ENCODE measurements around the gene PRKAR2B. TPM values are rescaled to one million over a fixed set of nuclear protein-coding genes. Genes with fewer than 3 reads are reported as not detected.

The PRKAR2B gene
- total RNA-seq, 2 experiments from 2014 or later: 69.0 to 210 TPM

GRCh38 chr7:107145067-107145838 is 100.7 kb downstream of the PRKAR2B start:
- ChIA-PET CTCF (ENCODE audit: unreplicated experiment) (no interaction called here), POLR2A (interaction anchor here (0.6 to 0.7 kb wide), 3 partner anchors 26 to 529 kb away, joined by 3 to 5 read pairs (median 4); no protein-coding TSS in a partner anchor)
- H3K36me3 ChIP-seq (ENCODE audit: insufficient read depth, low read length): peaks cover 81% of the 10 kb centered on the region
- H3K4me1 ChIP-seq (ENCODE audit: insufficient read depth, low read length, poor library complexity, severe bottlenecking): peaks cover 51% of the 10 kb centered on the region
- TSS peak; percentile 14 for BruUV-seq (replicated peaks)
- peak overlapping the region; percentile 19 for H3K4me2 ChIP-seq (ENCODE audit: low read length)
- no peak overlapping the region for H3K4me3 ChIP-seq (ENCODE audit: low read depth, low read length, poor library complexity, severe bottlenecking)
- peaks cover 21% of the 10 kb centered on the region; the same call in 1 of the 2 replicates for H3K79me2 ChIP-seq (ENCODE audit: insufficient read depth, low read depth, low read length)
- no peak for DNase-seq (ENCODE audit: low spot score)
- no peak overlapping the region for H2AFZ ChIP-seq (ENCODE audit: low read length)
- H3K9me3 ChIP-seq (ENCODE audit: low read length): peaks cover 7% of the 10 kb centered on the region; the same call in 1 of the 2 replicates
- intact Hi-C loops (cut with micrococcal nuclease; ENCODE audit: unreplicated experiment): no loop called here
- H3K27ac ChIP-seq (ENCODE audit: low read depth, low read length, poor library complexity, severe bottlenecking): peak overlapping the region; percentile 12
- no peak for TF ChIP-seq EZH2phosphoT487 (IDR thresholded peaks at IDR 0.05; ENCODE audit: borderline replicate concordance, low read depth, low read length)
- no peaks in the 10 kb centered on the region for H3K9me2 ChIP-seq (ENCODE audit: insufficient read depth, low read length)
- H4K20me1 ChIP-seq (ENCODE audit: insufficient read depth, low read length): no peaks in the 10 kb centered on the region

DNA sequence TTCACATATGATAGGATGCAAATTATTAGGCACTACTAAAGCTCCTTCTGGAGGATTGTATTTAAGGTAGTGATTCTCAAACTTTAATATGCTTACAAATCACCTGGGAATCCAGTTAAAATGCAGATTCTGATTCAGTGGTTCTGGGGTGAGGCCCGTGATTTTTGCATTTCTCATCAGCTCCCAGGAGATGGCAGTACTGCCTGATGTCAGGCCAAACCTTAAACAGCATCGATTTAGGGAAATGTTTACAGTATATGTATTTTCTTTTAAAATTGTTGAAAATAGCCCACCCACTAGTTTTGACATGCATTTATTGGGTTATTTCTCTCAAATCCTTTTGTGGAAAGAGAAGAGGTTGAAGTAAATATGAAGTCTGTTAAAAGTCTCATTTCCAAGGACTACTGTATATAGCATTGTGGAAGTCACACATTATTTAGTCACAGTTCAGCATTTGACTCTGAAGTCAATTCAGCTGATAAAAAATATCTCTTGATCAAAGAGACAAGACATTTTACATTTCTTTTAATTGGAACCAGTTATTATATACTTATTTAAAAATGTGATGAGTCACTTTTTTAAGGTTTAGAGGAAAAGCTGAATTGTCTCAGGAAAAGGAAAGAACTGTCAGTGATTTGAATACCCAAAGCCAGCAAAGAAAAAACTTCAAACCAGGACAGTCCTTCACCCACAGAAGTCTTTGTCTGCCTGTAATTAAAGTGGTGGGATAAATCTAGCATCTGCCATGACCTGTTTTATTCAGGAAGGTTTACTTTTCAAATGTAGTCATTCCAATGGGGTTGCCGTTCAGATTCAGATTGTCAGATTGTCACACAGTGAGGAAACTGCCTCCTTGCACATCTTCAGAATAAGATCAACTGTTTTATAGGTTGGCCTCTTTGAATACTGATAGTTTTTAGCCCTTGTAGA is 103.2 kb downstream of the PRKAR2B start:
- BruUV-seq (replicated peaks): no TSS peak
- H2AFZ ChIP-seq (ENCODE audit: low read length): peak overlapping the region; percentile 16; the same call in 1 of the 2 replicates
- peaks cover 31% of the 10 kb centered on the region; the same call in 1 of the 2 replicates for H3K79me2 ChIP-seq (ENCODE audit: insufficient read depth, low read depth, low read length)
- no peaks in the 10 kb centered on the region for H3K9me3 ChIP-seq (ENCODE audit: low read length)
- H3K36me3 ChIP-seq (ENCODE audit: insufficient read depth, low read length): peaks cover 75% of the 10 kb centered on the region
- DNase-seq (ENCODE audit: low spot score): peak; percentile 63
- peak overlapping the region; percentile 53 for H3K27ac ChIP-seq (ENCODE audit: low read depth, low read length, poor library complexity, severe bottlenecking)
- TF ChIP-seq EZH2phosphoT487 (IDR thresholded peaks at IDR 0.05; ENCODE audit: borderline replicate concordance, low read depth, low read length): no peak
- TF ChIP-seq, protein P1, sequence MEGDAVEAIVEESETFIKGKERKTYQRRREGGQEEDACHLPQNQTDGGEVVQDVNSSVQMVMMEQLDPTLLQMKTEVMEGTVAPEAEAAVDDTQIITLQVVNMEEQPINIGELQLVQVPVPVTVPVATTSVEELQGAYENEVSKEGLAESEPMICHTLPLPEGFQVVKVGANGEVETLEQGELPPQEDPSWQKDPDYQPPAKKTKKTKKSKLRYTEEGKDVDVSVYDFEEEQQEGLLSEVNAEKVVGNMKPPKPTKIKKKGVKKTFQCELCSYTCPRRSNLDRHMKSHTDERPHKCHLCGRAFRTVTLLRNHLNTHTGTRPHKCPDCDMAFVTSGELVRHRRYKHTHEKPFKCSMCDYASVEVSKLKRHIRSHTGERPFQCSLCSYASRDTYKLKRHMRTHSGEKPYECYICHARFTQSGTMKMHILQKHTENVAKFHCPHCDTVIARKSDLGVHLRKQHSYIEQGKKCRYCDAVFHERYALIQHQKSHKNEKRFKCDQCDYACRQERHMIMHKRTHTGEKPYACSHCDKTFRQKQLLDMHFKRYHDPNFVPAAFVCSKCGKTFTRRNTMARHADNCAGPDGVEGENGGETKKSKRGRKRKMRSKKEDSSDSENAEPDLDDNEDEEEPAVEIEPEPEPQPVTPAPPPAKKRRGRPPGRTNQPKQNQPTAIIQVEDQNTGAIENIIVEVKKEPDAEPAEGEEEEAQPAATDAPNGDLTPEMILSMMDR (conservative IDR thresholded peaks at IDR 0.05; ENCODE audit: low read length): peak; percentile 98
- POLR2A ChIA-PET: interaction anchor here (0.6 to 2.7 kb wide), 12 partner anchors 16 to 728 kb away, joined by 3 to 12 read pairs (median 3); partner anchors contain the start of gene PIK3CG
- peak overlapping the region; percentile 48 for H3K4me2 ChIP-seq (ENCODE audit: low read length)
- intact Hi-C loops (cut with micrococcal nuclease; ENCODE audit: unreplicated experiment): loop anchor here (1.0 kb wide), 2 partner anchors 57 to 354 kb away; no protein-coding TSS in a partner anchor
- no peaks in the 10 kb centered on the region for H3K9me2 ChIP-seq (ENCODE audit: insufficient read depth, low read length)
- CTCF ChIA-PET (ENCODE audit: unreplicated experiment): interaction anchor here (0.7 to 0.9 kb wide), 5 partner anchors 13 to 196 kb away, joined by 3 to 5 read pairs (median 3); no protein-coding TSS in a partner anchor
- peaks cover 53% of the 10 kb centered on the region for H3K4me1 ChIP-seq (ENCODE audit: insufficient read depth, low read length, poor library complexity, severe bottlenecking)
- H4K20me1 ChIP-seq (ENCODE audit: insufficient read depth, low read length): no peaks in the 10 kb centered on the region; the same call in 1 of the 2 replicates
- peak overlapping the region; percentile 2 for H3K4me3 ChIP-seq (ENCODE audit: low read depth, low read length, poor library complexity, severe bottlenecking)

- peaks cover 53% of the 10 kb centered on the region for H3K4me1 ChIP-seq (ENCODE audit: insufficient read depth, low read length, poor library complexity, severe bottlenecking)
- no peak overlapping the region for H3K4me3 ChIP-seq (ENCODE audit: low read depth, low read length, poor library complexity, severe bottlenecking)
- H3K9me3 ChIP-seq (ENCODE audit: low read length): no peaks in the 10 kb centered on the region
- no peak overlapping the region for H2AFZ ChIP-seq (ENCODE audit: low read length)
- H3K4me2 ChIP-seq (ENCODE audit: low read length): no peak overlapping the region
- no peaks in the 10 kb centered on the region for H3K9me2 ChIP-seq (ENCODE audit: insufficient read depth, low read length)
- no peak for TF ChIP-seq EZH2phosphoT487 (IDR thresholded peaks at IDR 0.05; ENCODE audit: borderline replicate concordance, low read depth, low read length)
- TF ChIP-seq, protein P1 (conservative IDR thresholded peaks at IDR 0.05; ENCODE audit: low read length): no peak; the same call in 1 of the 2 replicates
- H3K36me3 ChIP-seq (ENCODE audit: insufficient read depth, low read length): peaks cover 75% of the 10 kb centered on the region
- CTCF ChIA-PET (ENCODE audit: unreplicated experiment): interaction anchor here (1.1 to 1.3 kb wide), 2 partner anchors 201 to 356 kb away, joined by 3 to 7 read pairs; no protein-coding TSS in a partner anchor
- H3K79me2 ChIP-seq (ENCODE audit: insufficient read depth, low read depth, low read length): peaks cover 33% of the 10 kb centered on the region; the same call in 1 of the 2 replicates
- DNase-seq (ENCODE audit: low spot score): no peak
- POLR2A ChIA-PET: interaction anchor here (0.6 to 2.7 kb wide), 4 partner anchors 17 to 204 kb away, joined by 3 to 12 read pairs (median 8); no protein-coding TSS in a partner anchor
- intact Hi-C loops (cut with micrococcal nuclease; ENCODE audit: unreplicated experiment): no loop called here
- no peaks in the 10 kb centered on the region; the same call in 1 of the 2 replicates for H4K20me1 ChIP-seq (ENCODE audit: insufficient read depth, low read length)
- BruUV-seq (replicated peaks): no TSS peak
- H3K27ac ChIP-seq (ENCODE audit: low read depth, low read length, poor library complexity, severe bottlenecking): peak overlapping the region; percentile 53
Measured at GRCh38 chr7:107148721-107149120, 104.2 kb downstream of the PRKAR2B start.
